Mucosa of rectum (tissue), 2 donors: ENCODE data around the gene PLXNB1.

Experiments
- H3K27ac ChIP-seq, 2 donors: one replicate each; pipeline ENCODE4 v1.7.0; 2013; ENCODE audit warnings: inconsistent platforms in 2 of 2, low read depth in 2 of 2, low read length in 2 of 2
- H3K27me3 ChIP-seq, 2 donors: one replicate each; pipeline ENCODE4 v1.7.0; 2013; ENCODE audit warnings: low read length in 2 of 2; ENCODE audit not compliant: control insufficient read depth in 2 of 2, insufficient read depth in 2 of 2
- H3K36me3 ChIP-seq, 2 donors: one replicate each; pipeline ENCODE4 v1.7.0; 2013; ENCODE audit warnings: low read length in 2 of 2; ENCODE audit not compliant: control insufficient read depth in 2 of 2, insufficient read depth in 2 of 2
- H3K4me1 ChIP-seq, 2 donors: one replicate each; pipeline ENCODE4 v1.7.0; 2013; ENCODE audit warnings: low read length in 2 of 2, mild to moderate bottlenecking in 1 of 2; ENCODE audit not compliant: control insufficient read depth in 2 of 2, insufficient read depth in 2 of 2
- H3K4me3 ChIP-seq, 2 donors: one replicate each; pipeline ENCODE4 v1.7.0; 2013; ENCODE audit warnings: low read length in 2 of 2
- H3K9ac ChIP-seq, 2 donors: one replicate each; pipeline ENCODE4 v1.7.0; 2013; ENCODE audit warnings: low read length in 2 of 2, low read depth in 1 of 2, mild to moderate bottlenecking in 1 of 2
- H3K9me3 ChIP-seq, 2 donors: one replicate each; pipeline ENCODE4 v1.7.0; 2013; ENCODE audit warnings: low read length in 2 of 2; ENCODE audit not compliant: control insufficient read depth in 2 of 2
- donor health status: healthy.
- donor health status: Normal muscosa, but diverticular disease.

Gene PLXNB1

DNA sequence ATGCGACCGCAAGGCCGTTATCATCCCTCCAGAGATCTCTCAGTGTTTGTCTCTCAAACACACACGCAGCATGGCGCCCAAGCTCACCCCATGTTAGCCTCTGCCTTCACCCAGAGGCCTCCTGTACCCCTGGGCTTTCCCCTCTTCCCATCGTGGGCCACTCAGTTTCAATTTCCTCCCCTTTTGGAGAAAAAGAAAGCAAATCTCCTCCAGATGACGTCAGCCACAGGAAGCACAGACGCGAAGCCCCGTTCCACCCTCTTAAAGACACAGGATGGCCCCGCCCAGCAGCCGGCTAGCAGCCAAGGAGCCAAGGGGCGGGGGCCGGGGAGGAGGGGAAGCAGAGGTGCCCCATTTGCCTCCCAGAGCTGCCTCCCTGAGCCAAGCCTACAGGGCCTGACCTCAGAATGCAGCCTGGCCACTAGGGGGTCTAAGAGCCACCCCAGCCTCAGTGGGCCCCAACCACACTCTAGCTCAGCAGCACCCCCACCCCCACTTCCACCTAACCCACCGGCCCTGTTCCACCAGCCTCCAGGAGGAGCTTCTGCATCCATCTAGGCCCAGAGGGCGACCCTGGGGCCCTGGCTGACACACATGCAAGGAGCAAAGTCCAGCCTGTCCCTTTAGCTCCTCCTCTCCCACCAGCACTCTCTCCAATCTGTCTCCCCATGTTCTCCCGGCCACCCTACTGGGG is 43.2 kb upstream of the PLXNB1 start:
- H3K4me3 ChIP-seq = peak overlapping the region; percentile 85 to 97
- no peaks in the 10 kb centered on the region for H3K9me3 ChIP-seq
- peaks cover 14 to 20% of the 10 kb centered on the region in 2 donors for H3K36me3 ChIP-seq
- no peaks in the 10 kb centered on the region for H3K27me3 ChIP-seq
- peaks cover 27 to 33% of the 10 kb centered on the region in 2 donors for H3K4me1 ChIP-seq
- peak overlapping the region; percentile 95 to 99 for H3K9ac ChIP-seq
- H3K27ac ChIP-seq = peak overlapping the region; percentile 97 to 98

- H3K9me3 ChIP-seq = no peaks in the 10 kb centered on the region
- peaks cover 15 to 24% of the 10 kb centered on the region in 2 donors for H3K36me3 ChIP-seq
- H3K27ac ChIP-seq = peak overlapping the region; percentile 97 to 98
- H3K4me1 ChIP-seq = peaks cover 31 to 38% of the 10 kb centered on the region in 2 donors
- no peaks in the 10 kb centered on the region for H3K27me3 ChIP-seq
- H3K4me3 ChIP-seq = peak overlapping the region; percentile 85 to 97
- peak overlapping the region; percentile 95 to 99 for H3K9ac ChIP-seq
Observed at GRCh38 chr3:48472673-48472922, 42.7 kb upstream of the PLXNB1 start.

- no peak overlapping the region for H3K27ac ChIP-seq
- peaks cover 22 to 31% of the 10 kb centered on the region in 2 donors for H3K36me3 ChIP-seq
- H3K27me3 ChIP-seq = no peaks in the 10 kb centered on the region
- H3K9ac ChIP-seq = no peak overlapping the region
- no peak overlapping the region for H3K4me3 ChIP-seq
- H3K4me1 ChIP-seq = peaks cover 53 to 56% of the 10 kb centered on the region in 2 donors
- no peaks in the 10 kb centered on the region for H3K9me3 ChIP-seq
Observed at GRCh38 chr3:48470286-48470685, 40.4 kb upstream of the PLXNB1 start.

GRCh38 chr3:48469046-48469915 is 39.4 kb upstream of the PLXNB1 start:
- Histone ChIP-seq H3K4me1 (peaks cover 60 to 62% of the 10 kb centered on the region in 2 donors), H3K4me3 (no peak overlapping the region), H3K9me3 (no peaks in the 10 kb centered on the region), H3K27ac (no peak overlapping the region), H3K9ac (no peak overlapping the region), H3K36me3 (peaks cover 22 to 31% of the 10 kb centered on the region in 2 donors), H3K27me3 (no peaks in the 10 kb centered on the region)

GRCh38 chr3:48468329-48468731 is 38.4 kb upstream of the PLXNB1 start:
- peaks cover 22 to 37% of the 10 kb centered on the region in 2 donors for H3K36me3 ChIP-seq
- no peaks in the 10 kb centered on the region for H3K27me3 ChIP-seq
- peaks cover 57 to 58% of the 10 kb centered on the region in 2 donors for H3K4me1 ChIP-seq
- no peak overlapping the region for H3K4me3 ChIP-seq
- H3K9me3 ChIP-seq = no peaks in the 10 kb centered on the region
- no peak overlapping the region for H3K9ac ChIP-seq
- H3K27ac ChIP-seq = peak overlapping the region; percentile 9 to 41

- peak overlapping the region; percentile 91 to 92 for H3K9ac ChIP-seq
- peak overlapping the region; percentile 84 to 86 for H3K4me3 ChIP-seq
- H3K27ac ChIP-seq = peak overlapping the region; percentile 100
- H3K36me3 ChIP-seq = peaks cover 22 to 38% of the 10 kb centered on the region in 2 donors
- peaks cover 53 to 55% of the 10 kb centered on the region in 2 donors for H3K4me1 ChIP-seq
- H3K9me3 ChIP-seq = no peaks in the 10 kb centered on the region
- no peaks in the 10 kb centered on the region for H3K27me3 ChIP-seq
Observed at GRCh38 chr3:48467473-48468267, 37.8 kb upstream of the PLXNB1 start.

DNA sequence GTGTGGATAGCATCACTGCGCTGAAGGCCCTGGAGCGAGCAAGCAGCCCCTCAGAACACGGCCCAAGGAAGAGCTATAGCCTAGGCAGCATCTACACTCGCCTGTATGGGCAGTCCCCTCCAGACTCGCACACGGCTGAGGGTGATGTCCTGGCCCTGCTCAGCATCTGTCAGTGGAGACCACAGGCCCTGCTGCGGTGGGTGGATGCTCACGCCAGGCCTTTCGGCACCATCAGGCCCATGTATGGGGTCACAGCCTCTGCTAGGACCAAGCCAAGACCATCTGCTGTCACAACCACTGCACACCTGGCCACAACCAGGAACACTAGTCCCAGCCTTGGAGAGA is 37.2 kb upstream of the PLXNB1 start:
- Histone ChIP-seq H3K4me1 (peaks cover 48 to 55% of the 10 kb centered on the region in 2 donors), H3K4me3 (peak overlapping the region; percentile 84 to 86), H3K27ac (peak overlapping the region; percentile 100), H3K27me3 (no peaks in the 10 kb centered on the region), H3K36me3 (peaks cover 22 to 39% of the 10 kb centered on the region in 2 donors), H3K9me3 (no peaks in the 10 kb centered on the region), H3K9ac (peak overlapping the region; percentile 91 to 92)

GRCh38 chr3:48466386-48467109 is 36.7 kb upstream of the PLXNB1 start:
- Histone ChIP-seq H3K36me3 (peaks cover 22 to 39% of the 10 kb centered on the region in 2 donors), H3K4me1 (peaks cover 45 to 49% of the 10 kb centered on the region in 2 donors), H3K27ac (peak overlapping the region; percentile 100)

GRCh38 chr3:48465531-48466378 is 35.9 kb upstream of the PLXNB1 start:
- Histone ChIP-seq H3K27me3 (no peaks in the 10 kb centered on the region), H3K9me3 (no peaks in the 10 kb centered on the region), H3K4me3 (peak overlapping the region; percentile 84 to 86), H3K9ac (peak overlapping the region; percentile 91 to 92), H3K4me1 (peaks cover 45 to 48% of the 10 kb centered on the region in 2 donors), H3K27ac (peak overlapping the region; percentile 100), H3K36me3 (peaks cover 26 to 46% of the 10 kb centered on the region in 2 donors)

More at GRCh38 chr3:48466386-48467109, 36.7 kb upstream of the PLXNB1 start:
- Histone ChIP-seq H3K4me3 (peak overlapping the region; percentile 84 to 86), H3K9me3 (no peaks in the 10 kb centered on the region), H3K9ac (peak overlapping the region; percentile 91 to 92), H3K27me3 (no peaks in the 10 kb centered on the region)
